HL-60 (cell line): Measurements from ENCODE around the gene PARVA.

Experiments
- CTCF ChIP-seq: IDR thresholded peaks from one replicate; pipeline ENCODE4 v1.5.1; 2011; ENCODE audit warnings: low read length, control low read depth, inconsistent platforms; ENCODE audit not compliant: insufficient read depth
- POLR2AphosphoS5 ChIP-seq: IDR thresholded peaks from 2 replicates; pipeline ENCODE4 v1.6.1; 2012; ENCODE audit warnings: low read depth
- REST ChIP-seq: IDR thresholded peaks from 2 replicates; pipeline ENCODE4 v1.6.1; 2012; ENCODE audit warnings: low read depth; ENCODE audit not compliant: insufficient replicate concordance
- SPI1 ChIP-seq: IDR thresholded peaks from 2 replicates; pipeline ENCODE4 v1.6.1; 2012; ENCODE audit warnings: low read depth, mild to moderate bottlenecking, borderline replicate concordance

- TF ChIP-seq CTCF (no peak), POLR2AphosphoS5 (no peak), SPI1 (no peak), REST (no peak)
These were observed 106.2 kb downstream of the PARVA start for GRCh38 chr11:12483604-12484003.
